Measurements from ENCODE around the gene FOXL3.

- TF ChIP-seq CTCF (IDR thresholded peaks at IDR 0.05) (no peak), EP300 (IDR thresholded peaks at IDR 0.05) (no peak)
Measured at GRCh38 chr7:314853-315252, 24.9 kb downstream of the FOXL3 start.
